GM10266 (cell line): ENCODE measurements around the gene PROM2.
A peak's percentile ranks its signal among the peaks of the same experiment; 100 is the strongest.

Experiments
- DNase-seq: peaks from one replicate; pipeline ENCODE4 v3.0.0; 2012; ENCODE audit errors: extremely low spot score
- CTCF ChIP-seq: IDR thresholded peaks from 2 replicates; pipeline ENCODE4 v1.5.1; 2012; ENCODE audit warnings: mild to moderate bottlenecking, low read depth; ENCODE audit not compliant: control insufficient read depth, insufficient read depth; ENCODE audit errors: missing control alignments

The PROM2 gene, protein sequence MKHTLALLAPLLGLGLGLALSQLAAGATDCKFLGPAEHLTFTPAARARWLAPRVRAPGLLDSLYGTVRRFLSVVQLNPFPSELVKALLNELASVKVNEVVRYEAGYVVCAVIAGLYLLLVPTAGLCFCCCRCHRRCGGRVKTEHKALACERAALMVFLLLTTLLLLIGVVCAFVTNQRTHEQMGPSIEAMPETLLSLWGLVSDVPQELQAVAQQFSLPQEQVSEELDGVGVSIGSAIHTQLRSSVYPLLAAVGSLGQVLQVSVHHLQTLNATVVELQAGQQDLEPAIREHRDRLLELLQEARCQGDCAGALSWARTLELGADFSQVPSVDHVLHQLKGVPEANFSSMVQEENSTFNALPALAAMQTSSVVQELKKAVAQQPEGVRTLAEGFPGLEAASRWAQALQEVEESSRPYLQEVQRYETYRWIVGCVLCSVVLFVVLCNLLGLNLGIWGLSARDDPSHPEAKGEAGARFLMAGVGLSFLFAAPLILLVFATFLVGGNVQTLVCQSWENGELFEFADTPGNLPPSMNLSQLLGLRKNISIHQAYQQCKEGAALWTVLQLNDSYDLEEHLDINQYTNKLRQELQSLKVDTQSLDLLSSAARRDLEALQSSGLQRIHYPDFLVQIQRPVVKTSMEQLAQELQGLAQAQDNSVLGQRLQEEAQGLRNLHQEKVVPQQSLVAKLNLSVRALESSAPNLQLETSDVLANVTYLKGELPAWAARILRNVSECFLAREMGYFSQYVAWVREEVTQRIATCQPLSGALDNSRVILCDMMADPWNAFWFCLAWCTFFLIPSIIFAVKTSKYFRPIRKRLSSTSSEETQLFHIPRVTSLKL

DNA sequence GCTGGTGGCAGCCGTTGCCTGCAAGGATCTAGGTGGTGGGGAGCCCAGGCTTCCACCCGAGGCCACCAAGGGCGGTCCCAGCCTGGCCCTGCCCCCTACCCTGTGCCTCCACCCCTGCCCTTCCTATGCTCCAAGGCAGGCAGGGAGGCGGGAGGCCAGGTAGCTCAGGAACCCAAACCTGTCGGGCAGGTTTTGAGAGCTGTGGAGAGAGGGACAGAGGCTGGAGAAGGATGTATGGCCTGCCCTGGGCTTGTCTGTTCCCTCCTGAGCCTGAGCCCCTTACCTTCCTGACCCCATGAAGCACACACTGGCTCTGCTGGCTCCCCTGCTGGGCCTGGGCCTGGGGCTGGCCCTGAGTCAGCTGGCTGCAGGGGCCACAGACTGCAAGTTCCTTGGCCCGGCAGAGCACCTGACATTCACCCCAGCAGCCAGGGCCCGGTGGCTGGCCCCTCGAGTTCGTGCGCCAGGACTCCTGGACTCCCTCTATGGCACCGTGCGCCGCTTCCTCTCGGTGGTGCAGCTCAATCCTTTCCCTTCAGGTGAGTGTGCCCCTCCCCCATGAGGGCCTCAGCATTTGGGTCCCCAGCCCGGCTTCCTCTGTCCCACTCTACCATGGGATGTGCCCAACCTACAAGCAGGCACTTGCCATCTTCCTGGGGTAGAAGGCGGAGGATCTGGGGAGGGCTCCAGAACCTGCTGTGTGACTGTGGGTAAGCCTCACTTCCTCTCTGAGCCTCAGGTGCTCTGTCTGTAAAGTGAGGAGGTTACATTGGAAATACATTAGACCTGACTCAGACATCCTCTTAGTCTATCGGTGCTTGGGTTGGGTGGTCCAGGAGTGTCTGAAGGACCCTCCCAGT is at the start of gene PROM2:
PROM2 (plus strand) TSS at position 159 of the 860 bp plus-strand sequence; CDS start at position 296, 137 bp downstream.
- TF ChIP-seq CTCF = no peak
- DNase-seq = no peak

DNA sequence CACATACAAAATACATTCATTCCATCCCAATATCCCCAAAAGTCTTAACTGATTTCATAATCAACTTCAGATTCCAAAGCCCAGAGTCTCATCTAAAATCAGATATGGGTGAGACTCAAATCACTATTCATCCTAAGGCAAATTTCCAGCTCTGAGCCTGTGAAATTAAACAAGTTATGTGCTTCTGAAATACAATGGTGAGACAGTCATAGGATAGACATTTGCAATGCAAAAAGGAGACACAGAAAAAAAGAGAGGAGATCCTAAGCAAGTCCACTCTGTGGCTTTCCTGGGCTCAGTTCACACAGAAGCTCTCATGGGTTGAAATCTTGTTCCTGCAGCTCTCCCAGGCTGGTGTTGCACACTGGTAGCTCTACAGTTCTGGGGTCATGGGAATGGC is 48.6 kb upstream of the PROM2 start:
- DNase-seq = no peak
- TF ChIP-seq CTCF = no peak

GRCh38 chr2:95231723-95232122 is 42.5 kb upstream of the PROM2 start:
- peak; percentile 60 for TF ChIP-seq CTCF
- DNase-seq = peak; percentile 49

- TF ChIP-seq CTCF = no peak
- no peak for DNase-seq
Observed at GRCh38 chr2:95232232-95232631, 42.0 kb upstream of the PROM2 start.

- DNase-seq = no peak
- TF ChIP-seq CTCF = no peak
Observed at GRCh38 chr2:95234286-95234785, 39.9 kb upstream of the PROM2 start.

- DNase-seq = no peak
- no peak for TF ChIP-seq CTCF
Observed at GRCh38 chr2:95234816-95235215, 39.4 kb upstream of the PROM2 start.
